Medulla oblongata (tissue), 1 donor: ENCODE measurements around the gene HIRA.
"Not testable (repeated sequence)": the region's sequence is repeated elsewhere in the genome, so short reads cannot be mapped to it uniquely, and the experiment has no call there.

ENCODE experiments used
- DNase-seq: peaks from one replicate; pipeline ENCODE4 v3.0.0-alpha.2; 2015; ENCODE audit errors: extremely low spot score

The HIRA gene

DNA sequence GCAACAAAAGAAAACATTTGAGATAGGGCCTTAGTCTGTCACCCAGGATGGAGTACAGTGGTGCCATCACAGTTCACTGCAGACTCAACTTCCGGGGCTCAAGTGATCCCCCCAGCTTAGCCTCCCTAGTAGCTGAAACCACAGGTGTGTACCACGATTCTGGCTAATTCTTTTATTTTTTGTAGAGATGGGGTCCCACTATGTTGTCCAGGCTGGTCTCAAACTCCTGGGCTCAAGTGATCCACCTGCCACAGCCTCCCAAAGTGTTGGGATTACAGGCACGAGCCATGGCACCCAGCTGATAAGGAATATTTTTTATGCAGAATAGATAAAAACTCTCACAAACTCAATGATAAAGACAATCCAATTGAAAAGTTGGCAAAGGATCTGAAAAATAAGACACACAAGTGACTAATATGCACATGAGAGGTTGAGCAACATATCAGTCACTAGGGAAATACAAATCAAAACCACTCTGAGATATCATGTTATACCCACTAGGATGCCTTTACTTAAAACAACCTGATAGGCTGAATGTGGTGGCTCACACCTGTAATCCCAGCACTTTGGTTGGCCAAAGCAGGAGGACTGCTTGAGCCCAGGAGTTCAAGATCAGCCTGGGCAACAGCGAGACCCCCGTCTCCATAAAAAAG, 106.1 kb downstream of the HIRA start:
- no peak for DNase-seq

DNA sequence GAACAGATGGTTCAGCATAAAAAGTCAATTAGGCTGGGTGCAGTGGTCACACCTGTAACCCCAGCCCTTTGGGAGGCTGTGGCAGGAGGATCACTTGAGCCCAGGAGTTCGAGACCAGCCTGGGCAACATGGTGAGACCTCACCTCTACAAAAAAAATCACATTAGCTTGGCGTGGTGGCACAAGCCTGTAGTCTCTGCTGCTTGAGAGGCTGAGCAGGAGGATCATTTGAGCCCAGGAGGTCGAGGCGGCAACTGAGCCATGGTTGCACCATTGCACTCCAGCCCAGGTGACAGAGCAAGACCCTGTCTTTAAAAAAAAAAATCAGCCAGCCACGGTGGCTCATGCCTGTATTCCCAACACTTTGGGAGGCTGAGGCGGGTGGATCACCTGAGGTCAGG, 108.1 kb downstream of the HIRA start:
- not testable (repeated sequence) for DNase-seq

DNA sequence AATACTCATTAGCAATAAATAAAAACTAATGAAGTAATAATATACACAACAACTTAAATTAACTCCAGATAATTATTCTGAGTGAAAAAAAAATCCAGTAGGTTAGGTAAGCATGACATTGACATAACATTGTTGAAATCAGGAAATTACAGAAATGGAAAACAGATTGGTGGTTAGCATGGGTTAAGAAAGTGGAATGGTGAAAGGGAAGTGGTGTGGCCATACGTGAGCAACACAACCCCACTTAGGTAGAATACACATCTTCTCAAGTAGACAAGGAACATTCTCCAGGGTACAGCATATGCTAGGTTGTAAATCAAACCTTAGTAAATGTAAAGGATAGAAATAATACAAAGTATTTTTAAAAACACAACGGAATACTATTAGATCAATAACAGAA, 109.8 kb downstream of the HIRA start:
- no peak for DNase-seq

DNA sequence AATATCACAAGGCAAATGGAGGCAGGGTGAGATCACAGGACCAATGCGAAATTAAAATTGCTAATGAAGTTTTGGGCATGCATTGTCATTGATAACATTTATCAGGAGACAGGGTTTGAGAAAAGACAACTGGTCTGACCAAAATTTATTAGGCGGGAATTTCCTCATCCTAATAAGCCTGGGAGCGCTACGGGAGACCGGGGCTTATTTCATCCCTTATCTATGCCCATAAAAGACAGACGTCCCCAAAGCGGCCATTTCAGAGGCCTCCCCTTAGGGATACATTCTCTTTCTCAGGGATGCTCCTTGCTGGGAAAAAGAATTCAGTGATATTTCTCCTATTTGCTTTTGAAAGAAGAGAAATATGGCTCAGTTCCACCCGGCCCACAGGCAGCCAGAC, 111.4 kb downstream of the HIRA start:
- DNase-seq = not testable (repeated sequence)

DNA sequence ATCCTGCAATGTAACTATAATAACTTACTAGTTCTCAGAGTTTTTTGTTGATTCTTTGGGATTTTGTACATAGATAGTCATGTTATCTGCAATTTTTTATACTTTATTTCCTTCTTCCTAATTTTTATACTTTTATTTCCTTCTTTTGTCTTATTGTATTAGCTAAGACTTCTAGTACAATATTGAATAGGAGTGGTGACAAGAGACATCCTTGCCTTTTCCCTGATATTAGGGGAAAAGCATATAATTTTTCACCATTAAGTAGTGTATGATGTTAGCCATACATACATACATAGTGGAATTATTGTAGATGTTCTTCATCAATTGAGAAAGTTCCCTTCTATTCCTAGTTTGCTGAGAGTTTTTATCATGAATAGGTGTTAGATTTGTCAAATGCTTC, 112.3 kb downstream of the HIRA start:
- DNase-seq = no peak

DNA sequence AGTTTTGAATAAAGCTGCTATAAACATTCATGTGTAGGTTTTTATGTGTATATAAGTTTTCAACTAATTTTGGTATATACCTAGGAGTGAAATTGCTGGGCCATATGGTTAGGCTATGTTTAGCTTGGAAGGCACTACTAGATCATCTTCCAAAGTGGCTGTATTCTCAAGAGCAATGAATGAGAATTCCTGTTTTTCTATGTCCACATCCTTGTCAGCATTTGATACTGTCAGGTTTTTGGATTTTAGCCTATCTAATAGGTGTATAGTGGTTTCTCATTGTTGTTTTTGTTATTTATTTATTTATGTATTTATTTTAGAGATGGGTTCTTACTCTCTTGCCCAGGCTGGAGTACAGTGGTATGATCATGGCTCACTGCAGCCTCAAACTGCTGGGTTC, 113.7 kb downstream of the HIRA start:
- no peak for DNase-seq

DNA sequence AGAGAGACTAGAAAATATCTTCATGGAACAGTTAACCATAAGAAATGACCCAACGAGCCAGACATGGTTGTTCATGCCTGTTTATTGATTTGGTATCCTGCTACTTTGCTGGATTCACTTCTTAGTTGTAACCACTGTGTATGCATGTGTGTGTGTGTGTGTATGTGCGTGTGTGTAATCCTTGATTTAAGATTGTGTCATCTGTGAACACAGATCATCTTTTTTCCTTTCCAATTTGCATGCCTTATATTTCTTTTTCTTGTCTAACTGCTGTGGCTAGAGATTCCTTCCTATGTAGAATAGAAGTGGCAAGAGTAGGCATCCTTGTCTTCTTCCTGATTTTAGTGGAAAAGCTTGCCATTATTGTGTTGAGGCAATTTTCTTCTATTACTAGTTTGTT, 123.7 kb downstream of the HIRA start:
- DNase-seq = no peak

DNA sequence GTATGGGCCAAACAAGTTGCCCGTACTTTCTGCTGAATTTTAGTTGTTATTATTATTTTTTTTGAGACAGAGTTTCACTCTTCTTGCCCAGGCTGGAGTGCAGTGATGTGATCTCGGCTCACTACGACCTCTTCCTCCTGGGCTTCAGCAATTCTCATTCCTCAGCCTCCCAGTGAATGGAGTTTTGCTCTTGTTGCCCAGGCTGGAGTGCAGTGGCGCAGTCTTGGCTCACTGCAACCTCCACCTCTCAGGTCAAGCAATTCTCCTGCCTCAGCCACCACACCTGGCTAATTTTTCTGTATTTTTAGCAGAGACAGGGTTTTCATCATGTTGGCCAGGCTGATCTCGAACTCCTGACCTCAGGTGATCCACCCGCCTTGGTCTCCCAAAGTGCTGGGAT, 125.0 kb downstream of the HIRA start:
- DNase-seq = not testable (repeated sequence)

DNA sequence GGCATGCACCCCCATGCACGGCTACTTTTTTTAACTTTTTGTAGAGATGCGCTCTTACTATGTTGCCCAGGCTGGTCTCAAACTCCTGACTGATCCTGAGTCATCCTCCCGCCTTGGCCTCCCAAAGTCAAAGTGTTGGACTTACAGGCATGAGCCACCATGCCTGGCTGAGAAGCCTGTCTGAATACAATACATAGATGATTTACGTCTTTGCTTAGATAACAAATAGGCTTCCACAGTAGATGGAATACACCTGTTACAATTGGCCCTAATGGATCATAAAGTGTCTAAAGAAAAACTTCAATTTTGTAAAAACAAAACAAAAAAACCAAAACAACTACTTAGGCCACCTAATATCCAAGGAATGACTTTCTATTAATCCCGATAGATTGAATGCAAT, 127.0 kb downstream of the HIRA start:
- DNase-seq = no peak

DNA sequence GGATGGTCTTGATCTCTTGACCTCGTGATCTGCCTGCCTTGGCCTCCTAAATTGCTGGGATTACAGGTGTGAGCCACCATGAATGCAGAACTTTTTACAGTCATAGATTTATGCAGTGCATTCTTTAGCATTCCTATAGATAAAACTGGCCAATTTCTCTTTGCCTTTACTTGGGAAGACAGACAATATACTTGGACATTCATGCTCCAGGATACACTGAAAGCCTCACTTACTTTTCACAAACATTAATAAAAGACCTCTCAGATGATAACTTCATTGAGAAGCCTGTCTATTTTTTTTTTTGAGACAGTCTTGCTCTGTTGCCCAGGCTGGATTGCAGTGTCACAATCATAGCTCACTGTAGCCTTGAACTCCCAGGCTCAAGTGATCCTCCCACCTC, 127.7 kb downstream of the HIRA start:
- no peak for DNase-seq

DNA sequence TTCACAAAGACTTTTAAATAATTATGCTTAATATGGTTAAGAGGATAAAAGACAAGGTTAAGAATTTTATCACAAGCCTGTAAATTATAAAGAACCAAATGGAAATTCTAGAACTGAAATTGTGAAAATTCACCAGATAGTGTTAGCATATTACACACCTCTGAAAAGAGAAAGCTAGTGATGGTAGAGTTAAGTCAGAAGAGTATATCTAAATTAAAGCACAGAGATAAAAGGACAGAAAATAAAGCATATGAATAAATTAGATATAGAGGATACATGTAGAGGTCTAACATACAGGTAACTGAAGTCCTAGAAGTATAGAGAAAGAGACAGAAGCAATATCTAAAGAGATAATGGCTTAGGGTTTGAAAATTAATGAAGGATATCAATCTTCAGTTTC, 135.8 kb downstream of the HIRA start:
- no peak for DNase-seq

DNA sequence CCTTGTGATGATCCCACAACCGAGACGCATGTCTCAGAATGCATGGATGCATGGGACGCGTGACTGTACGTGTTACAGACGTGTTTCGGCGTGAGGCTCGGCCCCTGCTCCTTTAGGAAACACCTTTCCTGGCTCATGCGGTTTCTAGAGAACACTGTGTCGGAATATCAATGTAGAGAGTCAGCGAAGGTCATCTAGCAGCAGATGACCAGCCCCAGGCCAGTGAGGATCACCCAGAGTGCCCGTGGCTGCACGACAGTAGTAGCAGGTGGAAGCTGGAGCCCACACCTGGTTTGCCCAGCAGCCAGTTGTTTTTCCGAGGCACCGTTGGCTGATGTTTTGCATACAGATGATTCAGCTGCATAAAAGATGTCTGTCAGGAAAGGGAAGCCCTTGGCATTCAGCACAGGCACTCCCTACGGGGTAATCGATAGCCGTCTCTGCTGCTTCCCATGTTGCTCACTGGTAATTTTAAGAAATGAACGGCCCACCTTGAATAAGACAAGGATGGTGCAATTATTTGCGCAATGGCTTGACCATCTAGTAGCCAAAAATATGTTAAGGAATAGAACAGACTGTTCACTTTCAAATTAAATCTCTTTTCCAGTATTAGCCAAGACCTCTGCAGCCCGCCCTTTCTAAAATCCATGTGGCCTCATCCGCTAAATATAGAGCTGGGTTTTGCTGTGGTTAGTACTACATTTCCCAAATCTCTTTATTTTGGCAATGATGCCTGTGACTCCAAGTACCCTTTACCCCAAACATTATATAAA, 138.9 kb downstream of the HIRA start:
- no peak for DNase-seq

DNA sequence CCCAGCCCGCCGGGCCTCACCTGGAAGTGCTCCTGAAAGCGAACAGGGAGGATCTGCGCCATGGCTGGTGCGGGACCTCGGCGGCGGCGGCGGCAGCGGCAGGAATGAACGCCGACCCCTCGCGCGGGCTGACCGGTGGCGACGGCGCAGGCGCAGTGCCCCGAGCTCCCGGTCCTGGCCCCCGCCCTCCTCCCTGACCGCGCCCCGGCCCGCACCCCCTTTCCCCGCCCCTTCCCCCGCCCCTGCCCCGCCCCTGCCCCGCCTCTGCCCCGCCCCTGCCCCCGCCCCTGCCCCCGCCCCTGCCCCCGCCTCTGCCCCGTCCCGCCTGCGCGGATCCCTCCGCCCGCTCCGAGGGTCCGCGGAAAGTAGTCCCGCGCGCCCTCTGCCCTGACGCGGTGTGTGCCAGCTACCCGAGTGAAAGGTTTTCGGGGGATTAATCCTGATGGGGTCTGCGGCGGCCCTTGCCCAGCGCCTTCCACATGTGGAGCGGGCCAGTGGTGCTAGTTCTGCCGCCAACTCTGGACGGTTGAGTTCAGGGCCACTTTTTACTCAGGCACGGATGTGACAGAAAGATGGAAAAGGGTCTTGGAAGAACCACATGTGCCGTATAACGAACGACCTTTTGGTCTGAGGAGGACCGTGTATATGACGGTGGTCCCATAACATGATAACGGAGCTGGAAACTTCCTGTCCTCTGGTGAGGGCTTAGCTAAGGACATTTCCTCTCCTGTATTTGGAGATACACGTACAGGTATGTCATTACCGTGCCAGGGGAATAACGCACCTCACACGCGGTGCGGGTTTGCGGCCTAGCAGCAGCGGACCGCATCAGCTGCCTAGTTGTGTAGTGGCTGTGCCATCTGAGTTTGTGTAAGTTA, 139.7 kb downstream of the HIRA start, which contains the start of gene CLTCL1:
Gene CLTCL1, minus strand, starts transcription at position 140 of the 878 bp plus-strand sequence. Its CDS starts 78 bp downstream, at position 62.
- DNase-seq = peak; percentile 70

DNA sequence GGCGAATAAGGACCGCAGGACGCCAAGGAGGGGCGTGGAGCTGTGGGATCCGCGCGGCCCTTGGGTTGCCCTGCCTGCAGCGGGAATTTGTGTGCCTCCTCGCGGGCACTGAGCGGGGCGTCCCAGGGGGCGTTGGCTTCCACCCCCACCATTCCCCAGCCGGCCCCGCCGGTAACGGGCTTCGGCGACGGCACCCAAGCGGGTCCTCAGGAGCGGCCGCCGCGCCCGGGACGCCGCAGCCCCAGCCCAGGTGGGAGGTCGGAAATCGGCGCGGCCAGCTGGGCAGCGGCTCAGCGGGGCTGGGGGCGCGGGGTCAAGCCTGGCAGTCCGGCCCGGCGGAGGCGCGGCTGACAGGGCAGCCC, 140.3 kb downstream of the HIRA start:
- peak; percentile 14 for DNase-seq

DNA sequence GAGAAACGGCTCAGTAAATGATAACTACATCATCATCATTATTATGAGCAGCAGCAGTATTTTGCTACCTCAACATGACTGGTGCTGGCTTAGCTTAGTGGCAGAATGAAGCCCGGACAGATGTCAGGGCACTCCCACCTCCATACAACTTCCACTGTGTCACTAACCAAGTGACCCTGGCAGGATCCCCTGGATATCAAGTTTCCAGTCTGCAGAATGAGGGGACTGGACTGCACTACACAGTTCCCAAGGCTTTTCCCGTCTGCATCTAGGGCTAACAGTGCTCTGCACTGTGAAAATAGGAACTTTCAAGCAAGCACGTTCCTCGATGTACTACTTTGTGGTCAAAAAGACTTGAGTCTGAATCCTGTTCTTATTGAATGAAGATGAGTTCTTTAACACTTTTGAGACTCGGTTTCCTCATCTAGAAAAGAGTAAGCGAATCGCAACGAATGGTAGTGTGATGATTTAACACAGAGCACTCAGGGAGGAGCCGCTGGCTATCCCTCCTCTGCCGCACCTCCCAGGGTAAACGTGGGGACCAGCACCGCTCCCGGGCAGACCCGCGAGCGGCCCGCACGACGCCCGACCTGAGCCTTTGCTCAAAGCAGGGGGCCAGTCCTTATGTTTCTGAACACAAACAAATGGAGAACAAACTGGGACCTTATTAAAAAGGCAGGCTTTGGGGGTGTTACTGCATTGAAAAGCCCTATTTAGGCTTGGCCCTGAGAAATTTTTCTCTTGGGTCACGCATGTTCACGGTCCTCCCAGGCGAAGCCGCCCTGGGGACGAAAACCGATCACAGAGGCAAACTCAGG, 140.9 kb downstream of the HIRA start:
- no peak for DNase-seq

DNA sequence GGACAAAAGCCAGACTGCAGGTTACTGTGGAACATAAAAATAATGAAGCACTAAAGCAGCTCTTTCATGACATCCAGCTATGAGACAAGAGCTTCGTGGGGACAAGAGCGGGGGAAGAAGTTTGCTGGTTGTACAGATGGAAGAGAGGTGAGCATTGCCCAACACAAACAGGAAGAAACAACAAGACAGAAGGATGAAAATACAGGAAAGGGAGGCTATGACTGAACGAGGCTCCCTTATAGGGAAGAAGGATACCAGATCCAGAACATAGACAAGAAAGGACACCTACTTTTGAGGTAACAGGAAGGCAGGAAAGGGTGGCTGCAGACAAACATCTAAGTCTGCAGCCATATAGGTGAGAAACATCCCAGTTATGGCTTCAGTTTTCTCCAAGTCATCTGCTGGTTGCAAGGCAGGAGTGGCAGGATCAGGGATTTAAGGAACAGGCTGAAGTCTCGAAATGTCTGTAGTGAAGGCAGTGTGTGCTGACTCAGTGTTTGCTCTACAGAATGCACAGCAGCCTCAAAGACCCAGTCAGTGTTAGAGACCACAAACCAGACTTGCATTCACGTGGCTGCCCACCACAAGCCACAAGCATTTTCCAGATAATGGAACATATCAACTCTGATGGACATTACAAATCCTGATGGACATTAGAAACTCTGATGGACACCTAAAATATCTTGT, 141.9 kb downstream of the HIRA start:
- DNase-seq = no peak

DNA sequence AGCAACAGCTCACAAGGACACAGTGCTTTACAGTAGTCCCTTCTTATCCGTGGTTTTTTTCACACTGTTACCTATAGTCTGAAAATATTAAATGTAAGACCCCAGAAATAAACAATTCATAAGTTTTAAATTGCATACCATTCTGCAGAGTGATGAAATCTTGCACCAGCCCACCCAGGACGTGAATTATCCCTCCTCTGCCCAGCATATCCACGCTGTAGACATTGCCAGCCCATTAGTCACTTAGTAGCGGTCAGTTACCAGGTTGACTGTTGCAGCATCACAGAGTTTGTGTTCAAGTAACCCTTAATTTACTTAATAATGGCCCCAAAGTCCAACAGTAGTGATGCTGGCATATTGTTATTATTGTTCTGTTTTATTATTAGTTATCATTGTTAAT, 143.6 kb downstream of the HIRA start:
- DNase-seq = no peak

DNA sequence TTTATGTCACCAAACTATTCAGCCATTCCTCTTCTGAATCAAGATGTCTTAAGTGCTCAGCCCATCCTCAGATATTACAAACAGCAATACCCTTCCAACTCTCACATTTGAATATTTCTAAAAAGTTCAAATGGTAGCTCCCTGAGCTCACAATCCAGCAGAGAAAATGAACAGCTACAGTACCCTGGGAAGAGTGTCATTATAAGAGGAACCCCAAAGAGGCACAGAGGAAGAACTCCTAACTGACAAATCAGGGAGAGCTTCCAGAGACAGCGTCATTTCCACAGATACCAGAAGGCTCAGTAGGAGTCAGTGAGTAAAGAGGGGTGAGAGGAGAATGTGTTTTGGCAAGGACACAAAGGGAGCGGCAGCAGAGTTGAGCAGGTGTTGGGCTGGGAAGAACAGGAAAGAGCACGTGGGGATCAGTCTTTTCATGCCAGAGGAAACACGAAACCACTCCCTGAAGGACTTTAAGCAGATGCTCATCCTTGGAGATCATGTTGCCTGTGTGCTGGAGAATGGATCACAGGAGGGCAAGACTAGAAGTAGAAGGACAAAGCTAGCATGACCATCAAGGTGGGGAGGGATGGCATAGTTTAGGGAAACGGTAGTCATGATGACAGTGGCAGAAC, 144.3 kb downstream of the HIRA start:
- no peak for DNase-seq

DNA sequence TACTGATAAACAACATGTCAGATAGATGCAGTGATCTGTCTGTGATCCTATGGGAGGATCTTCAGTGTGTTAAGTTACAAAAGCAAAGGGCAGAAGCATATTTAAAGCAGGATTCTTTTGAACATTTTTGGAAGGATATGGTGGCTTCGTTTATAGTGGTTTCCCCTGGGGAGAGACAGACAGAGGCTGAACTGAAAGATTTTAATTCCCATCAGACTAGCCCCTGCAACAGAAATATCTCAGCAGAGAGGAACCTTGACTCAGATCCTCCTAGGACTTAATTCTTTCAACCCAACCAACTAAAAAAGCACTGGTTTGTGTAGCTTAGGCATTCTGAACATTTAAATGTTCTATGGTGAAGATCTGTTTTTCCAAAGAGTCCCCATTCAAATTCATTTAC, 145.7 kb downstream of the HIRA start:
- no peak for DNase-seq
